SK-N-SH treated with all-trans-retinoic acid at 6 μM for 48 hours (cell line): ENCODE measurements around the gene ENTPD7.

Experiments
- BACH2 ChIP-seq: fragments of 250-450 bp; sonication (Bioruptor Pico); IDR thresholded peaks from 2 replicates; pipeline ENCODE4 v1.9.0; 2021; ENCODE audit warnings: mild to moderate bottlenecking, borderline replicate concordance
- ISL1 ChIP-seq: fragments of 250-450 bp; sonication (Bioruptor Pico); IDR thresholded peaks from 2 replicates; pipeline ENCODE4 v2.1.2; 2022; ENCODE audit warnings: mild to moderate bottlenecking, moderate library complexity
- PPARA ChIP-seq: fragments of 250-450 bp; sonication (Bioruptor Pico); IDR thresholded peaks from 2 replicates; pipeline ENCODE4 v1.5.0; 2020; ENCODE audit warnings: mild to moderate bottlenecking, borderline replicate concordance
- RARB ChIP-seq: fragments of 250-450 bp; sonication (Bioruptor Pico); IDR thresholded peaks from 2 replicates; pipeline ENCODE4 v1.8.0; 2021; ENCODE audit warnings: mild to moderate bottlenecking, moderate library complexity
- TOX ChIP-seq: fragments of 250-450 bp; sonication (Bioruptor Pico); IDR thresholded peaks from 2 replicates; pipeline ENCODE4 v1.8.0; 2021; ENCODE audit warnings: mild to moderate bottlenecking, moderate library complexity, borderline replicate concordance
- ZFP3 ChIP-seq: fragments of 250-450 bp; sonication (Bioruptor Pico); IDR thresholded peaks from 2 replicates; pipeline ENCODE4 v1.5.0; 2020; ENCODE audit warnings: mild to moderate bottlenecking, moderate library complexity
- ZNF70 ChIP-seq: fragments of 450-650 bp; formaldehyde crosslinking; IDR thresholded peaks from 2 replicates; pipeline ENCODE4 v1.5.0; 2020; ENCODE audit warnings: mild to moderate bottlenecking, moderate library complexity
- ZNF8 ChIP-seq: fragments of 450-650 bp; formaldehyde crosslinking; IDR thresholded peaks from 2 replicates; pipeline ENCODE4 v1.5.0; 2020; ENCODE audit warnings: mild to moderate bottlenecking, moderate library complexity
- TF ChIP-seq, protein P1 (sequence below): fragments of 250-450 bp; sonication (Bioruptor Pico); IDR thresholded peaks from 2 replicates; pipeline ENCODE4 v1.8.0; 2020; ENCODE audit warnings: mild to moderate bottlenecking, moderate library complexity, borderline replicate concordance
- TF ChIP-seq, protein P2 (sequence below): fragments of 250-450 bp; sonication (Bioruptor Pico); IDR thresholded peaks from 2 replicates; pipeline ENCODE4 v1.8.0; 2021; ENCODE audit warnings: low read depth, mild to moderate bottlenecking, moderate library complexity, borderline replicate concordance

DNA sequence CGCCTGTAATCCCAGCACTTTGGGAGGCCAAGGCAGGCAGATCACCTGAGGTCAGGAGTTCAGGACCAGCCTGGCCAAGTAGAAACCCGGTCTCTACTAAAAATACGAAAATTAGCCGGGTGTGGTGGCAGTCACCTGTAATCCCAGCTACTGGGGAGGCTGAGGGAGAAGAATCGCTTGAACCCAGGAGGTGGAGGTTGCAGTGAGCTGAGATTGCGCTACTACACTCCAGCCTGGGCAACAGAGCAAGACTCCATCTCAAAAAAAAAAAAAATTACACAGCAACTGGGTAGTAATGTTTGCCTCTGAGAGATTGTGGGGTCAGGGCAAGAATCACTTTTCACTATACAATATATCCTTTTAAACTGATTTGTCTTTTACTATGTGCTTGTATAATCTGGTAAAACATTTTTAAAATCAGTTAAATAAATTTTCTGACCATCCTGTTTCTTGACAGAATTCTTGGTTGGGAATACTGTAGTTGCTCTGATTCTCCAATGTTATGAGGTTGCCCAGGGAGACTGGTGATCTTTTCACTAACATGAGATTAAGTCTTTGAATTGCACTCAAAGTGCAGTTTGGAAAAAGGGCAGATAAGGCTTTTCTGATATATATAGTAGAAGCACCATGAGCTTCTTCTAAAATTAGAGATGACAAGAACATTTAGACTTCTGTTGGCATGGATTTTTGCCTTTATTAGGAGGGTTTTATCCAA is 1.5 kb downstream of the ENTPD7 start:
- no peak for TF ChIP-seq ZNF8 (CRISPR knock-in tag)
- TF ChIP-seq ZFP3 (CRISPR knock-in tag), result no peak
- no peak for TF ChIP-seq ISL1 (CRISPR knock-in tag)
- TF ChIP-seq, protein P1, sequence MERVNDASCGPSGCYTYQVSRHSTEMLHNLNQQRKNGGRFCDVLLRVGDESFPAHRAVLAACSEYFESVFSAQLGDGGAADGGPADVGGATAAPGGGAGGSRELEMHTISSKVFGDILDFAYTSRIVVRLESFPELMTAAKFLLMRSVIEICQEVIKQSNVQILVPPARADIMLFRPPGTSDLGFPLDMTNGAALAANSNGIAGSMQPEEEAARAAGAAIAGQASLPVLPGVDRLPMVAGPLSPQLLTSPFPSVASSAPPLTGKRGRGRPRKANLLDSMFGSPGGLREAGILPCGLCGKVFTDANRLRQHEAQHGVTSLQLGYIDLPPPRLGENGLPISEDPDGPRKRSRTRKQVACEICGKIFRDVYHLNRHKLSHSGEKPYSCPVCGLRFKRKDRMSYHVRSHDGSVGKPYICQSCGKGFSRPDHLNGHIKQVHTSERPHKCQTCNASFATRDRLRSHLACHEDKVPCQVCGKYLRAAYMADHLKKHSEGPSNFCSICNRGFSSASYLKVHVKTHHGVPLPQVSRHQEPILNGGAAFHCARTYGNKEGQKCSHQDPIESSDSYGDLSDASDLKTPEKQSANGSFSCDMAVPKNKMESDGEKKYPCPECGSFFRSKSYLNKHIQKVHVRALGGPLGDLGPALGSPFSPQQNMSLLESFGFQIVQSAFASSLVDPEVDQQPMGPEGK (CRISPR knock-in tag), result no peak
- TF ChIP-seq, protein P2, sequence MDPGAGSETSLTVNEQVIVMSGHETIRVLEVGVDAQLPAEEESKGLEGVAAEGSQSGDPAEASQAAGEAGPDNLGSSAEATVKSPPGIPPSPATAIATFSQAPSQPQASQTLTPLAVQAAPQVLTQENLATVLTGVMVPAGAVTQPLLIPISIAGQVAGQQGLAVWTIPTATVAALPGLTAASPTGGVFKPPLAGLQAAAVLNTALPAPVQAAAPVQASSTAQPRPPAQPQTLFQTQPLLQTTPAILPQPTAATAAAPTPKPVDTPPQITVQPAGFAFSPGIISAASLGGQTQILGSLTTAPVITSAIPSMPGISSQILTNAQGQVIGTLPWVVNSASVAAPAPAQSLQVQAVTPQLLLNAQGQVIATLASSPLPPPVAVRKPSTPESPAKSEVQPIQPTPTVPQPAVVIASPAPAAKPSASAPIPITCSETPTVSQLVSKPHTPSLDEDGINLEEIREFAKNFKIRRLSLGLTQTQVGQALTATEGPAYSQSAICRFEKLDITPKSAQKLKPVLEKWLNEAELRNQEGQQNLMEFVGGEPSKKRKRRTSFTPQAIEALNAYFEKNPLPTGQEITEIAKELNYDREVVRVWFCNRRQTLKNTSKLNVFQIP (CRISPR knock-in tag), result no peak
- no peak for TF ChIP-seq RARB (CRISPR knock-in tag)
- no peak for TF ChIP-seq TOX
- TF ChIP-seq ZNF70, result no peak
- no peak for TF ChIP-seq BACH2 (CRISPR knock-in tag)
- TF ChIP-seq PPARA (CRISPR knock-in tag), result no peak
